Measurements from ENCODE around the gene LCE3D.

DNA sequence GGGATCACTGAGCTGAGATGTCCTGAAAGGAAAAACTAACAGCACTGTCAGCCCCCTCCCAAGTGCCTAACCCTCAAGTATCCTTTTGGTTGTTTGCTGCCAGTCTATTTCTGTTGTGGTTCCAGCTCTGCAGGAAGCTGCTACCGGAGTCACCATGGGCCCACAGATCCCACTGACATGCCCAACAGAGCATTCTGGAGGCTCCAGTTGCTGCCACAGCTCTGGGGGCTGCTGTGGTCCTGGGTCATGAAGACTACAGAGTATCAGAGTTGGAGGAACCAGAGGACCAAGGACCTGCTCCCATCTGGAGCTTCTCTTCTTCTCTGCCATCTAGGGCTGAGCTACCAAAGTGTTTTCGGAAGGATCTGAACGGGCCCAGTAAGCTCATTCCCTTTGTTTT lies 41.7 kb upstream of the LCE3D start:
- no peak for TF ChIP-seq CTCF (IDR thresholded peaks at IDR 0.05)
- no peak for TF ChIP-seq POLR2AphosphoS5 (IDR thresholded peaks at IDR 0.05; ENCODE audit: low read depth, low read length)
- no peak for TF ChIP-seq REST (IDR thresholded peaks at IDR 0.05; ENCODE audit: insufficient read depth in 1 of 2, low read depth in 2 of 2, low read length in 1 of 2)
- TF ChIP-seq SIN3A (IDR thresholded peaks at IDR 0.05; ENCODE audit: borderline replicate concordance, insufficient read depth, low read depth, low read length), result no peak

Measured in Panc1 (cell line).